HG03280 (cell line): ENCODE results near the gene SLC16A8.
"Not testable (repeated sequence)": the region's sequence is repeated elsewhere in the genome, so short reads cannot be mapped to it uniquely, and the experiment has no call there.

Experiments
- ATAC-seq: cut with Tn5 transposase; IDR thresholded peaks from one replicate; pipeline ENCODE4 v1.9.1; 2021; ENCODE audit warnings: mild to moderate bottlenecking, moderate library complexity; ENCODE audit not compliant: unreplicated experiment

Gene SLC16A8

GRCh38 chr22:38051261-38051660 lies 32.7 kb downstream of the SLC16A8 start:
- ATAC-seq, result no peak

- no peak for ATAC-seq
Observed at GRCh38 chr22:38050720-38051119, 33.3 kb downstream of the SLC16A8 start.

GRCh38 chr22:38049812-38050619 lies 34.0 kb downstream of the SLC16A8 start:
- ATAC-seq, result no peak

GRCh38 chr22:38046070-38046748 lies 37.8 kb downstream of the SLC16A8 start:
- ATAC-seq, result no peak

- no peak for ATAC-seq
Observed at GRCh38 chr22:38043151-38044039, 40.6 kb downstream of the SLC16A8 start.

- ATAC-seq, result no peak
Observed at GRCh38 chr22:38042488-38042790, 41.5 kb downstream of the SLC16A8 start.

- no peak for ATAC-seq
Observed at GRCh38 chr22:38041760-38042487, 42.1 kb downstream of the SLC16A8 start.

- no peak for ATAC-seq
Observed at GRCh38 chr22:38040953-38041759, 42.8 kb downstream of the SLC16A8 start.

- no peak for ATAC-seq
Observed at GRCh38 chr22:38038890-38039812, 44.8 kb downstream of the SLC16A8 start.

GRCh38 chr22:38038426-38038825 lies 45.6 kb downstream of the SLC16A8 start:
- ATAC-seq, result no peak

GRCh38 chr22:38037367-38038150 lies 46.4 kb downstream of the SLC16A8 start:
- not testable (repeated sequence) for ATAC-seq

- ATAC-seq, result no peak
Observed at GRCh38 chr22:38036392-38037062, 47.5 kb downstream of the SLC16A8 start.

- no peak for ATAC-seq
Observed at GRCh38 chr22:38035530-38035885, 48.5 kb downstream of the SLC16A8 start.

GRCh38 chr22:38034884-38035529 lies 49.0 kb downstream of the SLC16A8 start:
- no peak for ATAC-seq

GRCh38 chr22:38034278-38034882 lies 49.6 kb downstream of the SLC16A8 start:
- no peak for ATAC-seq

- ATAC-seq, result no peak
Observed at GRCh38 chr22:38033522-38034277, 50.3 kb downstream of the SLC16A8 start.
